ENCODE measurements around the gene SH3BP5L. TPM values are rescaled to one million over a fixed set of nuclear protein-coding genes. Genes with fewer than 3 reads are reported as not detected.
"Not testable (repeated sequence)": the region's sequence is repeated elsewhere in the genome, so short reads cannot be mapped to it uniquely, and the experiment has no call there.

Gene SH3BP5L
- total RNA-seq, 6 experiments from 2014 or later, result 29.8 to 42.1 (median 32.2) TPM

GRCh38 chr1:248802454-248802853, 23.3 kb downstream of the SH3BP5L start:
- TF ChIP-seq CTCF (IDR thresholded peaks at IDR 0.05), result no peak
- no peak for DNase-seq
- no peaks in the 10 kb centered on the region for H3K4me1 Mint-ChIP-seq (ENCODE audit: low read depth)
- peaks cover 4% of the 10 kb centered on the region; the same call in 1 of the 2 replicates for H3K27me3 Mint-ChIP-seq (ENCODE audit: insufficient read depth)
- H3K27ac Mint-ChIP-seq, result no peak overlapping the region
- H3K4me3 Mint-ChIP-seq, result no peak overlapping the region
- H3K9me3 Mint-ChIP-seq, result no peaks in the 10 kb centered on the region
- H3K36me3 Mint-ChIP-seq (ENCODE audit: low read depth), result no peaks in the 10 kb centered on the region

GRCh38 chr1:248800459-248800858, 25.3 kb downstream of the SH3BP5L start:
- no peak overlapping the region for H3K27ac Mint-ChIP-seq
- no peak for TF ChIP-seq CTCF (IDR thresholded peaks at IDR 0.05)

GRCh38 chr1:248798791-248799190, 26.9 kb downstream of the SH3BP5L start:
- H3K27me3 Mint-ChIP-seq (ENCODE audit: insufficient read depth), result peaks cover 4% of the 10 kb centered on the region
- no peak overlapping the region for H3K27ac Mint-ChIP-seq
- H3K9me3 Mint-ChIP-seq, result peaks cover 4% of the 10 kb centered on the region; the same call in 1 of the 2 replicates
- no peaks in the 10 kb centered on the region for H3K4me1 Mint-ChIP-seq (ENCODE audit: low read depth)
- no peak for TF ChIP-seq CTCF (IDR thresholded peaks at IDR 0.05)
- H3K4me3 Mint-ChIP-seq, result no peak overlapping the region
- no peaks in the 10 kb centered on the region for H3K36me3 Mint-ChIP-seq (ENCODE audit: low read depth)
- DNase-seq, result no peak

More at GRCh38 chr1:248800459-248800858, 25.3 kb downstream of the SH3BP5L start:
- DNase-seq, result no peak
- no peaks in the 10 kb centered on the region for H3K4me1 Mint-ChIP-seq (ENCODE audit: low read depth)
- H3K27me3 Mint-ChIP-seq (ENCODE audit: insufficient read depth), result peaks cover 4% of the 10 kb centered on the region
- H3K9me3 Mint-ChIP-seq, result no peaks in the 10 kb centered on the region
- H3K4me3 Mint-ChIP-seq, result no peak overlapping the region
- H3K36me3 Mint-ChIP-seq (ENCODE audit: low read depth), result no peaks in the 10 kb centered on the region

- not testable (repeated sequence) for H3K4me3 Mint-ChIP-seq; H3K36me3 Mint-ChIP-seq (ENCODE audit: low read depth); H3K27me3 Mint-ChIP-seq (ENCODE audit: insufficient read depth); DNase-seq; H3K9me3 Mint-ChIP-seq; H3K4me1 Mint-ChIP-seq (ENCODE audit: low read depth); H3K27ac Mint-ChIP-seq
These were observed 31.1 kb downstream of the SH3BP5L start for GRCh38 chr1:248794663-248795062.

GRCh38 chr1:248793592-248793991, 32.1 kb downstream of the SH3BP5L start:
- Mint-ChIP-seq H3K27me3 (ENCODE audit: insufficient read depth) (peaks cover 3% of the 10 kb centered on the region), H3K9me3 (peaks cover 4% of the 10 kb centered on the region; the same call in 1 of the 2 replicates)
- no peak for TF ChIP-seq CTCF (IDR thresholded peaks at IDR 0.05)

GRCh38 chr1:248792342-248792741, 33.4 kb downstream of the SH3BP5L start:
- H3K27ac Mint-ChIP-seq, result no peak overlapping the region
- peaks cover 3% of the 10 kb centered on the region for H3K27me3 Mint-ChIP-seq (ENCODE audit: insufficient read depth)
- H3K4me3 Mint-ChIP-seq, result no peak overlapping the region
- TF ChIP-seq CTCF (IDR thresholded peaks at IDR 0.05), result no peak
- peaks cover 4% of the 10 kb centered on the region; the same call in 1 of the 2 replicates for H3K9me3 Mint-ChIP-seq
- no peaks in the 10 kb centered on the region for H3K4me1 Mint-ChIP-seq (ENCODE audit: low read depth)
- no peak for DNase-seq
- H3K36me3 Mint-ChIP-seq (ENCODE audit: low read depth), result no peaks in the 10 kb centered on the region

More at GRCh38 chr1:248793592-248793991, 32.1 kb downstream of the SH3BP5L start:
- DNase-seq, result no peak
- Mint-ChIP-seq H3K4me1 (ENCODE audit: low read depth) (no peaks in the 10 kb centered on the region), H3K27ac (no peak overlapping the region), H3K4me3 (no peak overlapping the region), H3K36me3 (ENCODE audit: low read depth) (no peaks in the 10 kb centered on the region)

All from HFFc6 (cell line).